D721Med (cell line): ENCODE data around the gene THSD7B.
A peak's percentile ranks its signal among the peaks of the same experiment; 100 is the strongest.

Source experiments
- DNase-seq: peaks from one replicate; pipeline ENCODE4 v3.0.0; 2011; ENCODE audit warnings: low spot score; ENCODE audit not compliant: insufficient read length
- FAIRE-seq: peaks from 2 replicates; lab custom pipeline; 2011; peaks lifted over from hg19 to GRCh38; lab: Jason Lieb, UNC
- TF ChIP-seq, protein P1 (sequence below): IDR thresholded peaks from 2 replicates; pipeline ENCODE4 v1.5.1; 2012; ENCODE audit warnings: mild to moderate bottlenecking, control low read depth; ENCODE audit not compliant: insufficient read depth; ENCODE audit errors: missing control alignments

The THSD7B gene

DNA sequence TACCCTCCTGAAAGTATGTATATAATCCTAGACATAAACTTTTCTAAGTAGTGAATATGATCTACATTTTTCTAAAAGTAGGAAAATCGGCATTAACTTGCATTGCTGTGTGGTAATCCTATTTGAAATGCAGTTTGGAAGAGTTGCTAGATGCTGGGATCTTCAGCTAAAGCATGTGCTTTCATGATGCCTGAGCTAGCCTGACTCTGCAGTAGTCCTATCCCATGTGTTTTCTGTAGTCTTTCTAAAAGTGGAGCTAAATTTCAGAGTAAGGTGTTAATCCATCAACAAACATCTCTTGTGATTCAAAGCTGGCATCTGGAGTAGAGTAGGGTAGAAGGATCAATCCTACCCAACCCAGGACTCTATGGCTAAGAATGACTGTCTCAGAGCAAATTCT, 229.4 kb downstream of the THSD7B start:
- TF ChIP-seq, protein P1, sequence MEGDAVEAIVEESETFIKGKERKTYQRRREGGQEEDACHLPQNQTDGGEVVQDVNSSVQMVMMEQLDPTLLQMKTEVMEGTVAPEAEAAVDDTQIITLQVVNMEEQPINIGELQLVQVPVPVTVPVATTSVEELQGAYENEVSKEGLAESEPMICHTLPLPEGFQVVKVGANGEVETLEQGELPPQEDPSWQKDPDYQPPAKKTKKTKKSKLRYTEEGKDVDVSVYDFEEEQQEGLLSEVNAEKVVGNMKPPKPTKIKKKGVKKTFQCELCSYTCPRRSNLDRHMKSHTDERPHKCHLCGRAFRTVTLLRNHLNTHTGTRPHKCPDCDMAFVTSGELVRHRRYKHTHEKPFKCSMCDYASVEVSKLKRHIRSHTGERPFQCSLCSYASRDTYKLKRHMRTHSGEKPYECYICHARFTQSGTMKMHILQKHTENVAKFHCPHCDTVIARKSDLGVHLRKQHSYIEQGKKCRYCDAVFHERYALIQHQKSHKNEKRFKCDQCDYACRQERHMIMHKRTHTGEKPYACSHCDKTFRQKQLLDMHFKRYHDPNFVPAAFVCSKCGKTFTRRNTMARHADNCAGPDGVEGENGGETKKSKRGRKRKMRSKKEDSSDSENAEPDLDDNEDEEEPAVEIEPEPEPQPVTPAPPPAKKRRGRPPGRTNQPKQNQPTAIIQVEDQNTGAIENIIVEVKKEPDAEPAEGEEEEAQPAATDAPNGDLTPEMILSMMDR, result no peak
- FAIRE-seq, result no peak
- DNase-seq, result no peak

DNA sequence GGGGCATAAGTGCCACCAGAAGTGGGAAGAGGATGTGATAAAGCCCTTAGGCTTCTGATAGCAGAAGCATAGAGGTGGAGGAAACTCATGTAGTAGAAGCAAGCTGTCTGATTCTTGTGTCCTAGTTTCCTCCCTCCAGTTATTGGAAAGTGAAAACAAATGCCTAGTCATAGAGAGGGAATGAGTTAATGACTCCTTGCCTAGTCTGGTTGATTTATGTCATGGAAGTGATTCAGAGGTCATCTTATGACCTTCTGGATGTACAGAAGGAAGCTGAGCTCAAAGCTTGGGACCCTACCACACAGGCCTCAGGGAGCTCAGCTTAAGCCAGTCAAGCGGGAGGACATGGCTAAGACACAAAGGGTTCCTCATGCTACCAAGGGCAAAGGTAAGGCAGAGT, 232.2 kb downstream of the THSD7B start:
- no peak for FAIRE-seq
- no peak for DNase-seq
- TF ChIP-seq, protein P1, result no peak

DNA sequence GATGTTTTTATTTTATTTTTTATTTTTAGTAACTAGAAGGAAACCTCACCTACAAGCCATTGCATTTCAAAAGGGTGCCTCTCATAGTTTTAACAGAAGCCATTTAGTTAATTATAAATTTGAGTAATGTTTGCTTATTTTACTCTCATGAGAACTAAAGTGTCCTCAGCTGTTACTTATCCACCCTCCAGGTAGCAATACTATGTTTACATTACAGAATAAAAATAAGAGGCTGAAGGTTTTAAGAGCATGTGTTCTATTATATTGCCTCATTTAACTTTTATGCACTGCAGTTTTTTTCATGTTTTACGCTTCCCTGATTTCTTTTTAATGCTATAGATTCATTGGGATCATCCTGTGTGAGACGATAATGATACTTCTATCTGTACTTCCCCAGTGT, 235.5 kb downstream of the THSD7B start:
- TF ChIP-seq, protein P1, result no peak
- FAIRE-seq (peak; percentile 6), DNase-seq (no peak)

DNA sequence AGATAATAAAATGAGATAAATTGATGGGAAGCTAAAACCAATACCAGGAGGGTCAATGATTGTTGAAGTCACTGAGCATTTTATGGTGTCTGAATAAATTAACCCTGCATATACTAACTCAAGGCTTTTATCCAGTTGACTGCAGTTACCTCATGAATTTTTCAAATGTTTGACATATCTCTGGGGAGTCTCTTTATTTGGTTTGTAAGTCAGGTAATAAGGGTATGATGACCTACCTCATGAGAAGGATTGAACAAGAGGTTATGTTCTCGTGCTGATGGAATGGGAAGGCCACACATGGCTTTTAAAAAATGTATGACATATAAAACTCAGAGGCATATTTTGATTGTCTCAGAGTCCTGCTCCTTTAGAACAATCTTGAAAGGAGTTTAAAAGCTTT, 237.6 kb downstream of the THSD7B start:
- TF ChIP-seq, protein P1, result no peak
- FAIRE-seq, result no peak
- no peak for DNase-seq

DNA sequence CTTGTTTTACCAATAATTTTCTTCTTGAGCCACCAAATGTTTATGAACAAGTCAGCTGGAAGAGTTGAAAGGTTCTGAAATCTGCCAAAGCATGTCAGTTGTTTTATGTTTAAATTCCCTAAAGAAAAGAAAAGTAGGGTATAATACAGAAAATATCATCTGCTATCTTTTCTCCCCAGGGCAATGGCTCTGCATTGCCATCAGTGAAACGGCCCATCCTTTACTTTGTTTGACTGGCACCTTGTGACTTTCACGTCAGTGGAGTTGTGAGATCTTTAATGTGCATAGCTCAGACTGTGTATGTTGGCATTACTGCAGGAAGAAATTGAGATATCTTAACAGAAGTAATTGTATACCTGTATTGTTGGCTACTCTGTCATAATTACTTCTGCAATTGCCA, 239.9 kb downstream of the THSD7B start:
- TF ChIP-seq, protein P1, result no peak
- no peak for FAIRE-seq
- no peak for DNase-seq

DNA sequence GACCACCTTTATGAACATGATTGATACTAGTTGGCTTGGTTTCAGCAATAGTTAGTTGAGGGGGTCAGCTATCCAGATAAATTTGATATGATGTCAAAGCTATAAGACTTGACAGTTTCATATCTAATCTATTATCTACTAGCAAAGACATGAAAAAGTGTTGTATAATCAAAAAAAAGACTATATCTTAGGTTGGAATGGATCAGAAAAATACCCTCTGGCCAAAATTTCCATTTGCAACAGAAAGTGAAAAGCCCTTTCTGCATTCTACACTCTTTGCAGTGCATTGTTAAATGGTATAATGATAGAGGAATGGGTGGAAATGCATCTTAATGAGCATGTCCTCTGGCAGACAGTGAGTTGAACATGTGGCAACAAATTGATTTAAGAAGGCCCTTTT, 242.6 kb downstream of the THSD7B start:
- TF ChIP-seq, protein P1, result no peak
- DNase-seq, result no peak
- FAIRE-seq, result no peak

DNA sequence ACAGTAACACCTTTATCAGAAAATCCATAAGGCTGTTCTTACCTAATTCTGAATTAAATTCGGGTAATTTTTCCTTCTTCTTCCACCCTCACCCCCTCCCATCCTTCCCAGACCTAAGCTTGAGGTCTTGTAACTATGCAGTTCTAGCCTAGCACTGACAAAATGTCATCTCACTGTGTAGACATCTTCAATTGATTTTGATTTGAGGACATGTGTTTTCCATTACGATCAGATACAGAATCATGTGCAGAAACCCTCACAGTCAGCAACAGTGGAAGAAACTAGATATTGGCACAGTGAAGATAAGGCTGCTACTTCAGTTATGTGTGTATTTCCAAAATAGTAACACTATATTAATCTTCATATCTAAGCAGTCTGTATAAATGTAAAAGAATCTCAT, 244.6 kb downstream of the THSD7B start:
- no peak for DNase-seq
- no peak for FAIRE-seq
- TF ChIP-seq, protein P1, result no peak
